K562 (cell line): ENCODE results near the gene FBXO27.
"Not testable (repeated sequence)": the region's sequence is repeated elsewhere in the genome, so short reads cannot be mapped to it uniquely, and the experiment has no call there.

Experiments
- DDX20 ChIP-seq: fragments of 450-650 bp; IDR thresholded peaks from 2 replicates; pipeline ENCODE4 v1.6.1; 2016; ENCODE audit warnings: missing genetic modification characterization, low read depth, mild to moderate bottlenecking, missing compliant biosample characterization, moderate library complexity
- TF ChIP-seq, protein P1 (sequence below): IDR thresholded peaks from 2 replicates; pipeline ENCODE4 v1.6.1; 2012; ENCODE audit warnings: low read depth, low read length, improper control_type of control experiment, borderline replicate concordance

- not testable (repeated sequence) for TF ChIP-seq DDX20 (tag)
- TF ChIP-seq, protein P1, sequence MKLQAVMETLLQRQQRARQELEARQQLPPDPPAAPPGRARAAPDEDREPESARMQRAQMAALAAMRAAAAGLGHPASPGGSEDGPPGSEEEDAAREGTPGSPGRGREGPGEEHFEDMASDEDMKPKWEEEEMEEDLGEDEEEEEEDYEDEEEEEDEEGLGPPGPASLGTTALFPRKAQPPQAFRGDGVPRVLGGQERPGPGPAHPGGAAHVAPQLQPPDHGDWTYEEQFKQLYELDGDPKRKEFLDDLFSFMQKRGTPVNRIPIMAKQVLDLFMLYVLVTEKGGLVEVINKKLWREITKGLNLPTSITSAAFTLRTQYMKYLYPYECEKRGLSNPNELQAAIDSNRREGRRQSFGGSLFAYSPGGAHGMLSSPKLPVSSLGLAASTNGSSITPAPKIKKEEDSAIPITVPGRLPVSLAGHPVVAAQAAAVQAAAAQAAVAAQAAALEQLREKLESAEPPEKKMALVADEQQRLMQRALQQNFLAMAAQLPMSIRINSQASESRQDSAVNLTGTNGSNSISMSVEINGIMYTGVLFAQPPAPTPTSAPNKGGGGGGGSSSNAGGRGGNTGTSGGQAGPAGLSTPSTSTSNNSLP = not testable (repeated sequence)
Measured at GRCh38 chr19:39068259-39068658, 35.9 kb upstream of the FBXO27 start.
